Thyroid gland (tissue), 4 donors: Measurements from ENCODE around the gene FGF22.

Experiments used
- CTCF ChIP-seq, 6 experiments: fragments of 200-600 bp in 3 of 6; fragments of 450-650 bp in 3 of 6; sonication (generic) in 3 of 6; IDR thresholded peaks; one replicate each; pipeline ENCODE4 v1.5.1; 2016 to 2019; ENCODE audit warnings: antibody characterized with exemption in 6 of 6, mild to moderate bottlenecking in 2 of 6, inconsistent platforms in 1 of 6, moderate library complexity in 1 of 6
- POLR2A ChIP-seq, 2 donors: fragments of 450-650 bp; IDR thresholded peaks; one replicate each; pipeline ENCODE4 v1.6.1; 2017; ENCODE audit warnings: antibody characterized with exemption in 2 of 2, mild to moderate bottlenecking in 2 of 2, moderate library complexity in 1 of 2

GRCh38 chr19:590396-590745 is 49.3 kb upstream of the FGF22 start:
- TF ChIP-seq CTCF (IDR thresholded peaks at IDR 0.05) (no peak), POLR2A (IDR thresholded peaks at IDR 0.05) (no peak)
